ENCODE measurements around the gene GABRR3.

DNA sequence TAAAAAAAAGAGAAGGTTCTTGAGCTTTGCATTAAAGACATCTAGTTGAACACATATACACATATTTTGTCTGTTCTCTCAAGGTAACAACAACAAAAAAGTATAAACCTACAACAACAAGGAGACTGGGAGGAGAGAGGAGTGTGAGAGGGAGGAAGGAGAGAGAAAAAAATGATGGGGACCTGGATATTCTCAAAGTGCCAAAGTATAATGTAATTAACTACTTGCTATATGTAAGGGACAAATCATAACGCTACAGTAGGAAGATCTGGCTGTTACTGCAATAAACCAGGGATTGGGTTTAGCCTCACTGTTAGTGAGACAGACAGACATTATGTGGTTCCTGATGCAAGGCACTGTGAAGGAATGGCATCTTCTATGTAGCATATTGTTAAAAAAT is 14.2 kb upstream of the GABRR3 start:
- TF ChIP-seq CHD2 (IDR thresholded peaks at IDR 0.05; ENCODE audit: low read length, partially characterized antibody) (no peak), TAF1 (IDR thresholded peaks at IDR 0.05; ENCODE audit: borderline replicate concordance, low read depth, low read length) (no peak), EP300 (IDR thresholded peaks at IDR 0.05; ENCODE audit: borderline replicate concordance in 1 of 2, low read depth in 1 of 2, low read length in 1 of 2) (no peak), YY1 (IDR thresholded peaks at IDR 0.05; ENCODE audit: low read depth) (no peak)
